Activated effector memory CD4-positive, alpha-beta T cell treated with anti-CD3 and anti-CD28 coated beads, Interleukin-2, amount 50 U/mL, for 16 hours (primary cell): ENCODE results near the gene DUSP8.
A peak's percentile ranks its signal among the peaks of the same experiment; 100 is the strongest.

Experiments used
- DNase-seq: peaks from one replicate; pipeline ENCODE4 v3.0.0-alpha.2; 2020

Gene DUSP8

GRCh38 chr11:1549338-1550330 lies 22.4 kb downstream of the DUSP8 start:
- DNase-seq, result no peak

- no peak for DNase-seq
Measured at GRCh38 chr11:1548221-1549070, 23.6 kb downstream of the DUSP8 start.

GRCh38 chr11:1547467-1548098 lies 24.5 kb downstream of the DUSP8 start:
- DNase-seq, result no peak

GRCh38 chr11:1546536-1547466 lies 25.3 kb downstream of the DUSP8 start:
- peak; percentile 78 for DNase-seq

GRCh38 chr11:1546077-1546535 lies 26.0 kb downstream of the DUSP8 start:
- DNase-seq, result no peak

GRCh38 chr11:1545432-1545831 lies 26.6 kb downstream of the DUSP8 start:
- no peak for DNase-seq

GRCh38 chr11:1544536-1544935 lies 27.5 kb downstream of the DUSP8 start:
- no peak for DNase-seq

GRCh38 chr11:1543606-1544263 lies 28.3 kb downstream of the DUSP8 start:
- no peak for DNase-seq

GRCh38 chr11:1542267-1542666 lies 29.8 kb downstream of the DUSP8 start:
- no peak for DNase-seq

GRCh38 chr11:1541474-1542204 lies 30.4 kb downstream of the DUSP8 start:
- no peak for DNase-seq

GRCh38 chr11:1540074-1540473 lies 32.0 kb downstream of the DUSP8 start:
- no peak for DNase-seq

- DNase-seq, result no peak
Measured at GRCh38 chr11:1538153-1538552, 33.9 kb downstream of the DUSP8 start.

- DNase-seq, result no peak
Measured at GRCh38 chr11:1536065-1536843, 35.8 kb downstream of the DUSP8 start.

- no peak for DNase-seq
Measured at GRCh38 chr11:1534682-1535081, 37.4 kb downstream of the DUSP8 start.

GRCh38 chr11:1534171-1534570 lies 37.9 kb downstream of the DUSP8 start:
- no peak for DNase-seq

- no peak for DNase-seq
Measured at GRCh38 chr11:1533342-1533725, 38.7 kb downstream of the DUSP8 start.

GRCh38 chr11:1532606-1533341 lies 39.3 kb downstream of the DUSP8 start:
- no peak for DNase-seq

- DNase-seq, result no peak
Measured at GRCh38 chr11:1532014-1532586, 40.0 kb downstream of the DUSP8 start.
